SK-N-MC (cell line): Measurements from ENCODE around the gene RYR2.

Source experiments
- DNase-seq: peaks from one replicate; pipeline ENCODE4 v3.0.0-alpha.2; 2011; ENCODE audit warnings: low read depth, low spot score
- H3K27ac ChIP-seq: fragments of 200-600 bp; sonication (generic); 2 replicates; pipeline ENCODE4 v1.5.1; 2016; ENCODE audit warnings: mixed run types
- H3K36me3 ChIP-seq: fragments of 200-600 bp; sonication (generic); 2 replicates; pipeline ENCODE4 v1.6.1; 2017; ENCODE audit warnings: antibody characterized with exemption, low read length, mixed read lengths; ENCODE audit not compliant: insufficient read depth
- H3K4me3 ChIP-seq: fragments of 200-600 bp; sonication (generic); 2 replicates; pipeline ENCODE4 v1.5.1; 2016
- H3K9ac ChIP-seq: fragments of 200-600 bp; sonication (generic); 2 replicates; pipeline ENCODE4 v1.8.0; 2017; ENCODE audit warnings: mixed run types, mixed read lengths; ENCODE audit not compliant: insufficient read length
- H3K9me3 ChIP-seq: fragments of 200-600 bp; sonication (generic); 2 replicates; pipeline ENCODE4 v1.6.1; 2017; ENCODE audit warnings: low read depth, mild to moderate bottlenecking, antibody characterized with exemption, low read length, moderate library complexity, mixed read lengths
- EZH2 ChIP-seq: fragments of 200-600 bp; sonication (generic); IDR thresholded peaks from one replicate; pipeline ENCODE4 v1.6.1; 2017; ENCODE audit warnings: antibody characterized with exemption
- FOXP2 ChIP-seq: optimal IDR thresholded peaks from 2 replicates; pipeline ENCODE3; 2011; ENCODE audit warnings: mild to moderate bottlenecking, moderate library complexity; ENCODE audit not compliant: insufficient read depth; ENCODE audit errors: extremely low read length, control extremely low read depth
- POLR2AphosphoS5 ChIP-seq: IDR thresholded peaks from 2 replicates; pipeline ENCODE4 v1.6.1; 2012; ENCODE audit warnings: mild to moderate bottlenecking, low read depth, low read length, borderline replicate concordance

Gene RYR2

DNA sequence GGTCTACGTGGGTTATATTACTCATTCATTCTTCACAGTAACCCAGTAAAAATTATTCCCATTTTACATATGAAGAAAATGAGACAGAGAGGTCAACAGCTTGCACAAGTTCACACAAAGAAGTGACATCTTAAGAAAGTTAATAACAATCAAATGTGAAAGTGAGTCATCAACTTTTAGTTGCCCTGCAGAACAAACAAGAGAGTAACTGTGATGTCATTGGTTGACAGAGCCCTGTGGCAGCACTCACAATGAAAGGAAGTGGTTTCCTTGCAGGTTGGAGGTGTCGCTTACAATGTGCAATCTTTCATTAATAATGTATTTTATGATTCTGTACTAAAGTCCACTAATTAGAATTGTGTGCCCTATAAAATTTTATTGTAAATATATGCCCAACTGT lies 369.6 kb downstream of the RYR2 start:
- Histone ChIP-seq H3K9me3 (no peaks in the 10 kb centered on the region), H3K36me3 (peaks cover 9% of the 10 kb centered on the region), H3K9ac (no peak overlapping the region), H3K4me3 (no peak overlapping the region), H3K27ac (no peak overlapping the region)
- TF ChIP-seq FOXP2 = no peak
- no peak for TF ChIP-seq EZH2
- TF ChIP-seq POLR2AphosphoS5 = no peak
- no peak for DNase-seq

DNA sequence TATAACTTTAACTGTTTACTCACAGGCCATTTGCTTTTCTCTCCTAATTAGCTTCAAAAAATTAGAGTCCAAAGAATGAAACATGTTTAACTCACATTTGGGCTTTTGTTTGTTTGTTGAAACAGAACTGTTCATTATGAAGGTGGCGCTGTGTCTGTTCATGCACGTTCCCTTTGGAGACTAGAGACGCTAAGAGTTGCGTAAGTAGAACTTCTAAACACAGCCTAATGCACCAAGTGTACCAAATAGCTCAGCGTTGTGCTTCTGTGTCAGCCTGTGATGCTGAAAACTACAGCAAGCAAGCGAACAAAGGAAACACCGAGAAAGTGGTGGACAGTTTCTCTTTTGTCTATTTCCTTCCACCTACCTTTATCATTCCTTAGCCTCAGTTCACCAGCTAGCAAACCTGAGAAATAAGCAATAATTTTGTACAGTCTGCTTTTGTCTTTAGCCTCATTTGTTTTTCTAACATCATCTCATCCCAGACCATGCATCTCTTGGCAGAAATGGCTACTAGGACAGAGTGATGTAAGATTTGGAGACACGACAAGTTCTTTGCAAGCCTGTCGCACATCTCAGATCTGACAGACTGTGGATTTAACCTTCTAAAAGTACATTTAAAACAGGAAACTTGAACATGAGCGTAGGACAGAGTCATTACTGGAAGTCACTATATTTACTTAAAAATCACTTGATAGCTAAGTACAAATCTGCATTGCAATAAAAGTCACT lies 375.1 kb downstream of the RYR2 start:
- Histone ChIP-seq H3K27ac (no peak overlapping the region), H3K4me3 (no peak overlapping the region), H3K9ac (no peak overlapping the region), H3K36me3 (peaks cover 12% of the 10 kb centered on the region), H3K9me3 (no peaks in the 10 kb centered on the region)
- DNase-seq = no peak
- no peak for TF ChIP-seq POLR2AphosphoS5
- no peak for TF ChIP-seq EZH2
- TF ChIP-seq FOXP2 = no peak

DNA sequence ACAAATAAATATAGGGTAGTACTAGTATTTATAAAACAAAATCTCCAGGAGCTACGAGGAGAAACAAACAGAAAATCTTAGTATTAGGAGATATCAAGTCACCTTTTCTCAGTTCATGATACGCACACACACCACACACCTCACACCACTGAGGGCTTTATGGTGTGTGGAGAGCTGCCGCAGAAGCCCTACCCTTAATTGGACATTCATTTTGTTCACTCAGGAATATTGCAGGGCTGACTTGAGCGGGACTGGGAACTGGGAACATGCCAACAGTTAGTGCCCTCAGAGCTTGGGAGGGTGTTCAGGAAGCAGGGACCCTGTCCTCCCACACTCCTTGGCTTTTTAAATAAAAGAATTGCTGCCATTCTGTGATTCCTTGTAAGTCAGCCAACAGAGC lies 386.8 kb downstream of the RYR2 start:
- Histone ChIP-seq H3K27ac (no peak overlapping the region), H3K36me3 (peaks cover 3% of the 10 kb centered on the region; the same call in 1 of the 2 replicates), H3K9me3 (no peaks in the 10 kb centered on the region), H3K9ac (no peak overlapping the region), H3K4me3 (no peak overlapping the region)
- TF ChIP-seq FOXP2 = no peak
- TF ChIP-seq POLR2AphosphoS5 = no peak
- TF ChIP-seq EZH2 = no peak
- no peak for DNase-seq

DNA sequence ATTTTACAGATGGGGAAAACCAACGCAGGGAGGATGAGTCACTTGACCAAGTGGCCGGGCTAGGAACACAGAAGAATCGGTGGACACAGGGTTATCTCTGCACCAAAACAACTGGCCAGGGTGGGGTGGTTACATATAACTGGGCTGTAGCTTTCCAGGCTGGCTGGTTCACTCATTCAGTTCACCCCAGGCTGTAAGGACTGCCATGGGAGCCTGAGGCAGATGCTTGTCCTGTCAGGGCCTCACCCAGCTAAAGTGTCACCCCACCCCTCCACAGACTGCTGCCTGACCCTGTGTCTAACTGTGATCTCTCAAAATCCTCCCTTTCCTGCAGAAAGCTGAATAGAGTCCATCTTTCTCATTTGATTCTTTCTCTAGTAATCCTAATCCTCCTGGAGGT lies 387.3 kb downstream of the RYR2 start:
- no peaks in the 10 kb centered on the region for H3K9me3 ChIP-seq
- DNase-seq = no peak
- H3K4me3 ChIP-seq = no peak overlapping the region
- no peaks in the 10 kb centered on the region for H3K36me3 ChIP-seq
- no peak overlapping the region for H3K9ac ChIP-seq
- TF ChIP-seq EZH2 (no peak), FOXP2 (no peak), POLR2AphosphoS5 (no peak)
- H3K27ac ChIP-seq = no peak overlapping the region

DNA sequence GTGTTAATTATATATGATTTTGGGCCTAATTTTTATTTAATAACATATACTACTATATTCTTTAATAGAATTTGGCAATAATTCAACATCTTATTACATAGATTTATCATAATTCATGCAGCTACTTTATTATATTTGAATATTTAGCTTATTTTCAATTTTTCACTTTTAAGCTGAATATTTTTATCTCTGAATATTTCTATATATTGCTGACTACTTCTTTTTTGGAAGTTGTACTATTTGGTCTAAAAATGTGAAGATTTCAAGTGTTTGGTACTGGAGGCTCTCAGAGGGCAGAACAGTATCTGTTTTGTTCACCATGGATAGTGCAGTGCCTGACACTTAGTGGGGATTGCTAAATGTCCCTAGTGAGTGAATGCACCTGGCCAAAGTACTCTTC lies 389.5 kb downstream of the RYR2 start:
- H3K9ac ChIP-seq = no peak overlapping the region
- DNase-seq = no peak
- peak overlapping the region; percentile 88 for H3K27ac ChIP-seq
- H3K9me3 ChIP-seq = no peaks in the 10 kb centered on the region
- H3K36me3 ChIP-seq = no peaks in the 10 kb centered on the region
- peak overlapping the region; percentile 46 for H3K4me3 ChIP-seq
- TF ChIP-seq EZH2 (no peak), POLR2AphosphoS5 (no peak), FOXP2 (no peak)

DNA sequence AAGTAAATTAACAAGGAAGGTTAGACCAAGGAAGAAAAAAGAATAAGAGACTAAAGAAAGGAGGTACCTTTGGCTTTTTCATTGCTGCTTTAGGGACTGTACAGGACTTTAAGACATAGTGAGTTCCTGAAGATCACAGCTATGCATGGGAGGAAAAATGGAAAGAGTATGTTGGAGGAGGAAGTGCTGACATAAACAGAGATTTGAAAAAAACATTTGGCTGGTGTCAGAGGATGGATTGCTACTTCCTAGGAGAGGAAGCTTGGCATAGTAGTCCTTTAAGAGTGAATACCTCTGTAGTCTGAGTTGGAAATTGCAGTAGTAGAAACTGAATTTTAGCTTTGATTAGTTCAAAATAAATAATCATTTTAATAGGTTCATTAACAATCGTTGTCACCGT lies 398.4 kb downstream of the RYR2 start:
- H3K9me3 ChIP-seq = no peaks in the 10 kb centered on the region
- no peak for DNase-seq
- no peak overlapping the region for H3K9ac ChIP-seq
- no peak overlapping the region for H3K4me3 ChIP-seq
- peak overlapping the region; percentile 51; the same call in 1 of the 2 replicates for H3K27ac ChIP-seq
- TF ChIP-seq POLR2AphosphoS5 = no peak
- TF ChIP-seq FOXP2 = no peak
- no peak for TF ChIP-seq EZH2
- no peaks in the 10 kb centered on the region for H3K36me3 ChIP-seq

DNA sequence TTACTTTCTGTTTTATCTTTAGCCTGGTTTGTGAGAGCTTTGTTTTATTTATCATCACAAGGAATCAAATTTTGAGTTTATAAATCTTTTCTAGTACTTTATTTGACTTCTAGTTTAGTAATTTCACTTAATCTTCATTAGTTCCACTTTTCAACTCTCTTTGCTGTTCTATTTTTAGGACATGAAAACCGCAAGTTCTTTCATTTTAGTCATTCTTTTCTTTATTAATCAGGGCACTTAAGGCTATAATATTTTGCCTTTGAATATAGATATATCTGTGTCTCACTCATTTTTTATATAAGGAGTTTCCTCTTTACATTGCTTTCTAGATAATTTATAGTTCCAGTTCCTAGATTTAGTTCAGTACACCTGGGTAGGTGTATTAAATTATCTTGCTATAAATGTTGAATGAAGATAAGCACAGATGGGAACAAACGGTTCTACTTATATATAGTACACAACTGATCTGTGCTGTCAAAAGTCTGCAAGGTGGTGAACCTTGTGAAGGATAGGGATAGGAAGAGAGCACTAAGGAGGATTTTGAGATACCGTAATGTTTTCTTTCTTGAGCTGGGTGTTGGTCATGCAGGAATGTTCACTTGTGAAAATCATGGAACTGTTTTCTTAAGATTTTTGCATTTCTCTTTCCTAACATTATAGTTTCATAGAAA lies 402.3 kb downstream of the RYR2 start:
- TF ChIP-seq POLR2AphosphoS5 = no peak
- no peak for TF ChIP-seq FOXP2
- TF ChIP-seq EZH2 = no peak
- DNase-seq = no peak
- Histone ChIP-seq H3K9ac (no peak overlapping the region), H3K36me3 (no peaks in the 10 kb centered on the region), H3K9me3 (no peaks in the 10 kb centered on the region), H3K27ac (no peak overlapping the region), H3K4me3 (no peak overlapping the region)

DNA sequence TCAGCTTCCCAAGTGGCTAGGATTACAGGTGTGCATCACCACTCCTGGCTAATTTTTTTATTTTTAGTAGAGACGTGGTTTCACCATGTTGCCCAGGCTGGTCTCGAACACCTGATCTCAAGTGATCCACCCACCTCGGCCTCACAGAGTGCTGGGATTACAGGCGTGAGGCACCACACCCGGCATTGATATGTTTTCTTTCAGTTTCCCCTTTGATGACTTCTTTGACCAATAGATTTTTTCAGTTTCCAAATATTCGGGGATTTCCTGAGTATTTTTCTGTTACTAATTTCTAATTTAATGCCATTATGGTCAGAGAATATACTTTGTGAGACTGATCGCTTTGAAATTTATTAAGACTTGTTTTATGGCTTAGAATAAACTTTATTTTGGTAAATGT lies 406.1 kb downstream of the RYR2 start:
- no peak for TF ChIP-seq FOXP2
- no peak for TF ChIP-seq EZH2
- TF ChIP-seq POLR2AphosphoS5 = no peak
- H3K9me3 ChIP-seq = no peaks in the 10 kb centered on the region
- no peak overlapping the region for H3K4me3 ChIP-seq
- no peak for DNase-seq
- no peaks in the 10 kb centered on the region for H3K36me3 ChIP-seq
- H3K9ac ChIP-seq = no peak overlapping the region
- H3K27ac ChIP-seq = no peak overlapping the region
